Esophagus muscularis mucosa (tissue), 4 donors: Measurements from ENCODE around the gene ZSCAN20. TPM values are rescaled to one million over a fixed set of nuclear protein-coding genes. Genes with fewer than 3 reads are reported as not detected.

ENCODE experiments used
- DNase-seq: peaks from one replicate; pipeline ENCODE4 v3.0.0-alpha.2; 2017; ENCODE audit errors: extremely low spot score
- H3K27ac ChIP-seq, 4 donors: fragments of 200-600 bp; sonication (generic); replicated peaks in 1 of 4; 1 replicate in 3 of 4; 2 replicates in 1 of 4; pipeline ENCODE4 v1.5.1; 2016 to 2019; ENCODE audit warnings: mild to moderate bottlenecking in 1 of 4
- H3K27me3 ChIP-seq, 4 donors: fragments of 200-600 bp; sonication (generic); one replicate each; pipeline versions ENCODE4 v1.5.1 to v1.6.0; 2016 to 2019
- H3K36me3 ChIP-seq, 4 donors: fragments of 200-600 bp; sonication (generic); one replicate each; pipeline ENCODE4 v1.5.1; 2016 to 2019
- H3K4me1 ChIP-seq, 4 donors: fragments of 200-600 bp; sonication (generic); one replicate each; pipeline ENCODE4 v1.5.1; 2016 to 2019
- H3K4me3 ChIP-seq, 4 donors: fragments of 200-600 bp; sonication (generic); 1 replicate in 2 of 4; 2 replicates in 2 of 4; pipeline ENCODE4 v1.5.1; 2016 to 2019; ENCODE audit warnings: mild to moderate bottlenecking in 4 of 4, moderate library complexity in 1 of 4
- H3K9me3 ChIP-seq, 4 donors: fragments of 200-600 bp; sonication (generic); 1 replicate in 3 of 4; 2 replicates in 1 of 4; pipeline ENCODE4 v1.5.1; 2016 to 2019
- EP300 ChIP-seq: sonication (generic); formaldehyde crosslinking; IDR thresholded peaks from one replicate; pipeline ENCODE4 v1.6.1; 2017; ENCODE audit warnings: antibody characterized with exemption
- POLR2A ChIP-seq: fragments of 450-650 bp; IDR thresholded peaks from one replicate; pipeline ENCODE4 v1.6.1; 2017; ENCODE audit warnings: antibody characterized with exemption, moderate library complexity, mild to moderate bottlenecking, low read depth
- POLR2AphosphoS5 ChIP-seq, 2 donors: sonication (generic); formaldehyde crosslinking; IDR thresholded peaks; one replicate each; pipeline ENCODE4 v1.6.1; 2017; ENCODE audit warnings: antibody characterized with exemption in 2 of 2
- WGBS: methylation state at CpG from one replicate; pipeline ENCODE4 v1.1.5; 2018; 5-methylcytosine and 5-hydroxymethylcytosine counted together
- intact Hi-C: fragments of 100-400 bp; cut with DNase I; formaldehyde crosslinking; loops from one replicate; pipeline ENCODE4 v1.15.1; 2023
- total RNA-seq, 4 donors: library from RNA; depleted of rRNA; stranded (reverse); fragments of >200 nt; gene quantifications; one replicate each; pipeline versions ENCODE4 v1.1.0 to v1.2.1, GENCODE V29; 2016
- TF ChIP-seq, protein P1 (sequence below), 3 experiments: fragments of 200-600 bp in 2 of 3; fragments of 450-650 bp in 1 of 3; sonication (generic) in 2 of 3; IDR thresholded peaks; one replicate each; pipeline ENCODE4 v1.5.1; 2017 to 2019; ENCODE audit warnings: antibody characterized with exemption in 3 of 3, mild to moderate bottlenecking in 2 of 3, moderate library complexity in 1 of 3

The ZSCAN20 gene
- total RNA-seq, 4 donors from 2014 or later = 6.6 to 8.2 (median 7.7) TPM

DNA sequence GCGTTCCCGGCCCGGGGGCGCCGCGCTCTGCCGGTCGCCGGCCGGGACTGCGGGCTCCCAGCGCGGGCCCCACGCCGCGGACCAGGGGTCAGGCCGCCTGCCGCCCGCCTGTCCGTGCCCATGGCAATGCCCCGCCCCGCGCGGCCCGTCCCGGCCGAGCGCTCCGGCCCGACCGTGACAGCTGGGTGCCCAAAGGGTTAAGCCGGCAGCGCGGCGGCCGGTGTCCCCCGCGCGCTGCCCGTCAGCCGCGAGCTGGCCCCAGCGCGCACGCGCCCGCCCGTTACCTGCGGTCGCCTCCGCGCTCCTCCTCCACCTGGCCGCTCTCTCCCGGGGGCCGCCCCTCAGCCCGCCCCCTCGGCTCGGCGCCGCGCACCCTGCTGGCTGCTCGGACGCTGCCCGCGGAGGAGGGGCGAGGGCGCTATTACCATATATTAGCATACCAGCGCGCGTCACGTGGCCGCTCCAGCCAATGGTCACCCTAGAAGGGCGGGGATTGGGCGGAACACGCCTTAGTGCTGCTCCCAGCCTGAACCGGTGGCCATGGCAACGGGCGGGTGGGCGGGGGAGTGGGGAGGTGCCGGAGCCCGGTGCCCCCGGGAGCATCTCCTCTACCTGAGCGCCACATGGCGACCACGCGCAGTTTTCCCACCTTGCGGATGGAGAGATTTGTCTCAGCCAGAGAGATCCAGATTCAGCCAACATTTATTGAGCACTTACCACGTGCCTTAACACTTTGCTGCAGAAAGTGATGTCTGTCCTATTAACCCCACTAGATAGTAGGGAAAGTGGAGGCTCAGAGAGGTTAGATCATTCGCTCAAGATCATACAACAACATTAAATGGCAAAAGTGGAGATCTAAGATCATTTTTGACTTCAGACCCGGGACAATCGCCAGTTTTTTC, 41.5 kb upstream of the ZSCAN20 start, which contains the start of gene PHC2:
TSS of gene PHC2 (minus strand) at position 404 of the 902 bp plus-strand sequence. CDS start 55,556 bp downstream, outside the sequence.
- H3K4me3 ChIP-seq = peak within 1 kb of the TSS; percentile 65 to 91 (median 83)
- H3K4me1 ChIP-seq = peaks cover 27 to 51% (median 45%) of the 10 kb centered on the region in 4 donors
- intact Hi-C loops = loop anchor here (5.0 to 10.0 kb wide), 2 partner anchors 41 to 56 kb away; partner anchors contain the start of gene ZSCAN20
- peak within 1 kb of the TSS; percentile 74 to 87 (median 82) for H3K27ac ChIP-seq
- H3K36me3 ChIP-seq = no peaks in the 10 kb centered on the region
- 5% methylated on average over 21 of the region's 91 CpGs for WGBS
- DNase-seq = peak; percentile 99
- H3K27me3 ChIP-seq = no peaks in the 10 kb centered on the region
- no peaks in the 10 kb centered on the region for H3K9me3 ChIP-seq
- TF ChIP-seq POLR2A (no peak), POLR2AphosphoS5 (IDR thresholded peaks at IDR 0.05) (peak; percentile 67 to 85), EP300 (no peak)
- TF ChIP-seq, protein P1, sequence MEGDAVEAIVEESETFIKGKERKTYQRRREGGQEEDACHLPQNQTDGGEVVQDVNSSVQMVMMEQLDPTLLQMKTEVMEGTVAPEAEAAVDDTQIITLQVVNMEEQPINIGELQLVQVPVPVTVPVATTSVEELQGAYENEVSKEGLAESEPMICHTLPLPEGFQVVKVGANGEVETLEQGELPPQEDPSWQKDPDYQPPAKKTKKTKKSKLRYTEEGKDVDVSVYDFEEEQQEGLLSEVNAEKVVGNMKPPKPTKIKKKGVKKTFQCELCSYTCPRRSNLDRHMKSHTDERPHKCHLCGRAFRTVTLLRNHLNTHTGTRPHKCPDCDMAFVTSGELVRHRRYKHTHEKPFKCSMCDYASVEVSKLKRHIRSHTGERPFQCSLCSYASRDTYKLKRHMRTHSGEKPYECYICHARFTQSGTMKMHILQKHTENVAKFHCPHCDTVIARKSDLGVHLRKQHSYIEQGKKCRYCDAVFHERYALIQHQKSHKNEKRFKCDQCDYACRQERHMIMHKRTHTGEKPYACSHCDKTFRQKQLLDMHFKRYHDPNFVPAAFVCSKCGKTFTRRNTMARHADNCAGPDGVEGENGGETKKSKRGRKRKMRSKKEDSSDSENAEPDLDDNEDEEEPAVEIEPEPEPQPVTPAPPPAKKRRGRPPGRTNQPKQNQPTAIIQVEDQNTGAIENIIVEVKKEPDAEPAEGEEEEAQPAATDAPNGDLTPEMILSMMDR (IDR thresholded peaks at IDR 0.05) = peak in 2 of 3 experiments; percentile 39 to 41

DNA sequence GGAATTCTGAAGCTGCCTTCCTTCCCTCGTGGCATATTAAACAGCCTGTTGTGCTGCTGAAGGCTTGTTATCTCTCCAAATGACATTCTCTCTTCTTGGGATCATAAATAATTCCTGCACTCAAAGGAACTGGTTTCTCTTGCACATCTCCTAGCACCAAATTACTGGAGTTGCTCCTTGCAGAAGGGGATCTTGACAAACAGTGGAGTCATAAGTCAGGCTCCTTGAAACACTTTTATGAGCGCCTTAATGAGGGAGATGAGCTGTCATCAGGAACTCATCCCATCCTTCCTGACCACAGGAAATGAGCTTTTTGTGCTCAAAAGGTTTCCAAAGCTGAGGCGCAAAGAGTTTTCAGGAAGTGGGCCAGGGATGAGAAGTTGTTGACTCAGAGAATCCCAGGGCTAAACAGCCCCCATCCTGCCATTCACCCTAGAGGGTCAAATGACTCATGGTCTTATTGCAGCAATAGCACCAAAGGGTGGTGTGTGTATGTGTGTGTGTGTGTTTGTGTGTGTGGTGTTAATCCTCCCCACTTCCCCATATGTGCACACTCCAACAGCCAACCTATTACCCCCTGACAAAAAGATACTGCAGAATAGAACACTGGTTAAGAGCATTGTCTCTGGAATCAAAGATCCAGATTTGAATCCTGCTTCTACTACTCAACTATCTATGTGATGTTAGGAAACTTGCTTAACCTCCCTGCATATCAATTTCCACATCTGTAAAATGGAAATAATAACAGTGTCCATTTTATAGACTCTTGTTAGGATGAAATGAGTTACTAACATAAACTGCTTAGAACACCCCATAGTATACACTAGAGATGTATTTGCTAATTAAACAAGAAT, 38.7 kb upstream of the ZSCAN20 start:
- Histone ChIP-seq H3K4me1 (peaks cover 22 to 26% (median 25%) of the 10 kb centered on the region in 4 donors), H3K27ac (peak overlapping the region in 2 of 4 donors; percentile 51), H3K36me3 (no peaks in the 10 kb centered on the region), H3K27me3 (no peaks in the 10 kb centered on the region), H3K9me3 (no peaks in the 10 kb centered on the region), H3K4me3 (no peak overlapping the region)
- no peak for DNase-seq
- intact Hi-C loops = loop anchor here (5.0 to 10.0 kb wide), 2 partner anchors 39 to 59 kb away; partner anchors contain the start of gene ZSCAN20
- WGBS = 62% methylated on average over 3 of the region's 3 CpGs
- TF ChIP-seq EP300 (no peak), POLR2AphosphoS5 (IDR thresholded peaks at IDR 0.05) (peak; percentile 41 to 70)

DNA sequence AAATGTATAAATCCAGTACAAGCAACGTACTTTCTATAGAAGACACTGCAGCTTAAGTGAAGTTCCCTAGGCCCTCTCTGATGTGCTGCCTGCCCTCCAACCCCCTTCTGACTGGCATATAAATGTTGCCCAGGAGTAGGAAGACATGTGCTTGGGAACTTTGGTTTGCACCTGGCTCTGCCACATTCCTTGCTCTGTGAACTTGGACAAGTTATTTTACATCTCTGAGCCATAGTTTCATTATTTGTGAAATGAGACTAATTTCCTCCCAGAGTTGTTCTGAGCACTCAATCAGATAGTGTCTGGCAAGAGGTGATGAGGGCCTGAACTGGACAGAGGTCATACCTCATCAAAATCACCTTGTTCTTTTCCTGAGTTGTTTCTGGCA, 38.1 kb upstream of the ZSCAN20 start:
- H3K27ac ChIP-seq = no peak overlapping the region
- no peak overlapping the region for H3K4me3 ChIP-seq
- no peaks in the 10 kb centered on the region for H3K27me3 ChIP-seq
- no peaks in the 10 kb centered on the region for H3K9me3 ChIP-seq
- intact Hi-C loops = loop anchor here (5.0 to 10.0 kb wide), 2 partner anchors 38 to 60 kb away; partner anchors contain the start of gene ZSCAN20
- WGBS = 94% methylated on average over 1 of the region's 1 CpG
- H3K36me3 ChIP-seq = no peaks in the 10 kb centered on the region
- no peak for DNase-seq
- no peak for TF ChIP-seq POLR2A
- TF ChIP-seq, protein P1 (IDR thresholded peaks at IDR 0.05) = no peak
- no peak for TF ChIP-seq EP300
- no peak for TF ChIP-seq POLR2AphosphoS5 (IDR thresholded peaks at IDR 0.05)
- peaks cover 18 to 20% (median 19%) of the 10 kb centered on the region in 4 donors for H3K4me1 ChIP-seq

DNA sequence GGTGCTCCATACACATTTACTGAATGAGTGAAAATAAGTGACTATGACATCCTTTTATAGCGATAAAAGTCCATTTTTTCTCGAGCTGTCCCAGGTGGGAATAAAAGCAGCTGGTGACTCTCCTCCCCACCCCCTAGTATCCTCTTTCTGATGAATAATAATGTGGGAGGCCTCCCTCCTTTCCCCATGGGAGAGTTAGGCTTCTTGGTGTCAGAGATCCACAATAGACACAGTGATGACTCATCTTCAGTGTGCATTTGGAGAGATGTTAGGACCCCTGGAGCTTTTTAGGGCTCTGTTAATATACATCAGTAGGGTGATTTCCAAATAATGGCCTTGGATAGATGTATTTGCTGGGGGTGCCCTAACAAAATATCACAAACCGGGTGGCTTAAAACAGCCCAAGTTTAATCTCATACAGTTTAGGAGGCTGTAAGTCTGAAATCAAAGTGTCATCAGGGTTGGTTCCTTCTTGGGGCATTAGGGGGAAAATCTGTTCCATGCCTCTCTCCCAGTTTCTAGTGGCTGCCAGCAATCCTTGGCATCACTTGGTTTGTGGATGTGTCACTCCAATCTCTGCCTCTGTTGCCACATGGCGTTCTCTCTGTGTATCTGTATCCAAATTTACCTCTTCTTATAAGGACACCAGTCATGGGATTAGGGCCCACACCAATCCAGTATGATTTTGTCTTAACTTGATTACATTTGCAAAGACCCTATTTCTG, 37.2 kb upstream of the ZSCAN20 start:
- no peak for TF ChIP-seq POLR2AphosphoS5 (IDR thresholded peaks at IDR 0.05)
- TF ChIP-seq POLR2A = no peak
- TF ChIP-seq EP300 = no peak
- H3K4me1 ChIP-seq = peaks cover 9 to 13% (median 11%) of the 10 kb centered on the region in 4 donors
- H3K9me3 ChIP-seq = no peaks in the 10 kb centered on the region
- H3K27ac ChIP-seq = no peak overlapping the region
- no peaks in the 10 kb centered on the region for H3K36me3 ChIP-seq
- H3K4me3 ChIP-seq = no peak overlapping the region
- H3K27me3 ChIP-seq = no peaks in the 10 kb centered on the region
- 82% methylated on average over 4 of the region's 4 CpGs for WGBS
- intact Hi-C loops = loop anchor here (10.0 kb wide), 1 partner anchor 60 kb away; no protein-coding TSS in a partner anchor
- DNase-seq = no peak
